Fibroblast of villous mesenchyme (primary cell): ENCODE results near the gene CEACAM16. TPM values are rescaled to one million over a fixed set of nuclear protein-coding genes. Genes with fewer than 3 reads are reported as not detected.

Experiments
- DNase-seq: peaks from one replicate; pipeline ENCODE4 v3.0.0-alpha.2; 2010; ENCODE audit warnings: low read depth
- H3K4me3 ChIP-seq: 2 replicates; pipeline ENCODE4 v1.5.1; 2011; ENCODE audit warnings: low read depth, mild to moderate bottlenecking, low read length
- total RNA-seq: library from RNA; depleted of rRNA; stranded (reverse); fragments of >200 nt; gene quantifications from 2 replicates; pipeline ENCODE4 v1.2.3, GENCODE V29; 2012
- TF ChIP-seq, protein P1 (sequence below): IDR thresholded peaks from 2 replicates; pipeline ENCODE4 v1.5.1; 2012; ENCODE audit warnings: low read depth, mild to moderate bottlenecking, low read length; ENCODE audit not compliant: insufficient read depth

Gene CEACAM16
- total RNA-seq, 1 donor: under 0.01 TPM

DNA sequence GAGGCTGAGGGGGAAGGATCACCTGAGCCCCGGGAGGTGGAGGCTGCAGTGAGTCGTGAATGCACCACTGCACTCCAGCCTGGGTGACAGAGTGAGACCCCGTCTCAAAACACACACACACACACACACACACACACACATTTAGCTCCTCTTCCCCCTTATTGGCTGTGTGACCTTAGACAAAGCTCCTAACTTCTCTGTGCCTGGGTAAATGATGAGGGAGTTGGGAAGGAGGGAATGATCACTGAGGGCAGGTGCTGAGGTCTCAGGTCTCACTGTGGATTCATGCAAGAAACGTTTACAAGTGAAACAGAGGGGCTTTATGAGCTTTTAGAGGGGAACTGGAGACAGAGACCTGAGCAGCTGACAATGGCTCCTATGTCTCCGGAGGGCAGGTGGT, 32.7 kb downstream of the CEACAM16 start:
- TF ChIP-seq, protein P1, sequence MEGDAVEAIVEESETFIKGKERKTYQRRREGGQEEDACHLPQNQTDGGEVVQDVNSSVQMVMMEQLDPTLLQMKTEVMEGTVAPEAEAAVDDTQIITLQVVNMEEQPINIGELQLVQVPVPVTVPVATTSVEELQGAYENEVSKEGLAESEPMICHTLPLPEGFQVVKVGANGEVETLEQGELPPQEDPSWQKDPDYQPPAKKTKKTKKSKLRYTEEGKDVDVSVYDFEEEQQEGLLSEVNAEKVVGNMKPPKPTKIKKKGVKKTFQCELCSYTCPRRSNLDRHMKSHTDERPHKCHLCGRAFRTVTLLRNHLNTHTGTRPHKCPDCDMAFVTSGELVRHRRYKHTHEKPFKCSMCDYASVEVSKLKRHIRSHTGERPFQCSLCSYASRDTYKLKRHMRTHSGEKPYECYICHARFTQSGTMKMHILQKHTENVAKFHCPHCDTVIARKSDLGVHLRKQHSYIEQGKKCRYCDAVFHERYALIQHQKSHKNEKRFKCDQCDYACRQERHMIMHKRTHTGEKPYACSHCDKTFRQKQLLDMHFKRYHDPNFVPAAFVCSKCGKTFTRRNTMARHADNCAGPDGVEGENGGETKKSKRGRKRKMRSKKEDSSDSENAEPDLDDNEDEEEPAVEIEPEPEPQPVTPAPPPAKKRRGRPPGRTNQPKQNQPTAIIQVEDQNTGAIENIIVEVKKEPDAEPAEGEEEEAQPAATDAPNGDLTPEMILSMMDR: no peak
- no peak for DNase-seq

DNA sequence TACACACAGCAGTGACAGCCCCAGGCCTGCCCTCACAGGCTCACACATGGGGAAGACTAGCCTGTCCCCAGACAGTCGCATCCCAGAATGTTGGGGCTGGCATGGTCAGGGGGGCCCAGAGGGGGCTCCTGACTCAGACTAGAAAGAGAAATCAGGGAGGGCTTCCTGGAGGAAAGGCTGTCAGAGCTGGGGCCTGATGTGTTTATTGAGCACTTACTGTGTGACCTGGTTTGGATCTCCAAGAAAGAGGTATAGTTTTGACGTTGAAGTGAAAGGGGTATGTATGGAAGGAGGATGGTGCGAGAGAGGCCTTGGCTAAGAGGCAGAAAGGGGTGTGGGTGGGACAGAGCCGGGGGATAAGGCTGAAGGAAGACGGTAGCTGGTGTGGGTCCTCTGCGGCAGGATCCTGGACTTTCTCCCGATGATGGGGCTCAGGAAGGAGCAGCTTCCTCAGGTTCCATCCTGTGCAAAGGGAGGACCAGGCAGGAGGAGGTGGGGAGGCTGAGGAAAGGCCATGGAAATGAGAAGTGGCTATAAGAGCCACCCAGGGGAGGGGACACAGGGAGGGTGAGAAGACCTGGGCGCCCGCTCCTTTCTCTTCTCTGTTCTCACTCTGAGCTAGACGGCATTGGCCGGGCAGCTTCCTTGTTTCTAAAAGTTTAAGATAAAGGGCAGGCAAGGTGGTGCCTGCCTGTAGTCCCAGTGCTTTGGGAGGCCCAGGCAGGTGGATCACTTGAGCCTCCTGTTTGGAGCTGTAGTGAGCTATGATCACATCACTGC, 33.5 kb downstream of the CEACAM16 start:
- DNase-seq: no peak
- no peak overlapping the region for H3K4me3 ChIP-seq
- TF ChIP-seq, protein P1: no peak

More for the DNA sequence above, 32.7 kb downstream of the CEACAM16 start:
- no peak overlapping the region for H3K4me3 ChIP-seq

- no peak overlapping the region for H3K4me3 ChIP-seq
- no peak for DNase-seq
- TF ChIP-seq, protein P1: no peak
Measured at GRCh38 chr19:44734357-44734756, 35.4 kb downstream of the CEACAM16 start.

- H3K4me3 ChIP-seq: no peak overlapping the region
- TF ChIP-seq, protein P1: no peak
- no peak for DNase-seq
Measured at GRCh38 chr19:44735011-44735410, 36.1 kb downstream of the CEACAM16 start.

GRCh38 chr19:44737238-44738071, 38.5 kb downstream of the CEACAM16 start:
- H3K4me3 ChIP-seq: no peak overlapping the region
- DNase-seq: no peak
- TF ChIP-seq, protein P1: no peak

- no peak for DNase-seq
- TF ChIP-seq, protein P1: no peak
- H3K4me3 ChIP-seq: no peak overlapping the region
Measured at GRCh38 chr19:44738136-44738535, 39.2 kb downstream of the CEACAM16 start.
